Astrocyte of the cerebellum (primary cell): ENCODE measurements around the gene LRTM1.

Experiments
- DNase-seq: peaks from one replicate; pipeline ENCODE4 v3.0.0-alpha.2; 2011; ENCODE audit warnings: low read depth
- H3K4me3 ChIP-seq: 2 replicates; pipeline ENCODE4 v1.5.1; 2011; ENCODE audit warnings: mild to moderate bottlenecking, low read depth, low read length, moderate library complexity
- in situ Hi-C: cut with HindIII; loops from 2 replicates; pipeline ENCODE4 v1.10.0; 2017; ENCODE audit warnings: low sequenced_read_pairs
- TF ChIP-seq, protein P1 (sequence below): IDR thresholded peaks from 2 replicates; pipeline ENCODE4 v1.5.1; 2012; ENCODE audit warnings: low read length, low read depth, moderate library complexity, mild to moderate bottlenecking; ENCODE audit errors: missing control alignments

LRTM1 gene

GRCh38 chr3:54915976-54916375, 11.9 kb downstream of the LRTM1 start:
- in situ Hi-C loops, result no loop called here
- TF ChIP-seq, protein P1, sequence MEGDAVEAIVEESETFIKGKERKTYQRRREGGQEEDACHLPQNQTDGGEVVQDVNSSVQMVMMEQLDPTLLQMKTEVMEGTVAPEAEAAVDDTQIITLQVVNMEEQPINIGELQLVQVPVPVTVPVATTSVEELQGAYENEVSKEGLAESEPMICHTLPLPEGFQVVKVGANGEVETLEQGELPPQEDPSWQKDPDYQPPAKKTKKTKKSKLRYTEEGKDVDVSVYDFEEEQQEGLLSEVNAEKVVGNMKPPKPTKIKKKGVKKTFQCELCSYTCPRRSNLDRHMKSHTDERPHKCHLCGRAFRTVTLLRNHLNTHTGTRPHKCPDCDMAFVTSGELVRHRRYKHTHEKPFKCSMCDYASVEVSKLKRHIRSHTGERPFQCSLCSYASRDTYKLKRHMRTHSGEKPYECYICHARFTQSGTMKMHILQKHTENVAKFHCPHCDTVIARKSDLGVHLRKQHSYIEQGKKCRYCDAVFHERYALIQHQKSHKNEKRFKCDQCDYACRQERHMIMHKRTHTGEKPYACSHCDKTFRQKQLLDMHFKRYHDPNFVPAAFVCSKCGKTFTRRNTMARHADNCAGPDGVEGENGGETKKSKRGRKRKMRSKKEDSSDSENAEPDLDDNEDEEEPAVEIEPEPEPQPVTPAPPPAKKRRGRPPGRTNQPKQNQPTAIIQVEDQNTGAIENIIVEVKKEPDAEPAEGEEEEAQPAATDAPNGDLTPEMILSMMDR, result no peak
- no peak for DNase-seq

GRCh38 chr3:54915181-54915580, 12.7 kb downstream of the LRTM1 start:
- in situ Hi-C loops, result no loop called here
- no peak for DNase-seq
- TF ChIP-seq, protein P1, result no peak
- H3K4me3 ChIP-seq, result no peak overlapping the region

More at GRCh38 chr3:54915976-54916375, 11.9 kb downstream of the LRTM1 start:
- no peak overlapping the region for H3K4me3 ChIP-seq

GRCh38 chr3:54914180-54914579, 13.7 kb downstream of the LRTM1 start:
- no peak overlapping the region for H3K4me3 ChIP-seq
- TF ChIP-seq, protein P1, result no peak
- no peak for DNase-seq
- in situ Hi-C loops, result no loop called here

GRCh38 chr3:54909191-54909590, 18.7 kb downstream of the LRTM1 start:
- in situ Hi-C loops, result no loop called here
- TF ChIP-seq, protein P1, result no peak
- no peak for DNase-seq
- no peak overlapping the region for H3K4me3 ChIP-seq

DNA sequence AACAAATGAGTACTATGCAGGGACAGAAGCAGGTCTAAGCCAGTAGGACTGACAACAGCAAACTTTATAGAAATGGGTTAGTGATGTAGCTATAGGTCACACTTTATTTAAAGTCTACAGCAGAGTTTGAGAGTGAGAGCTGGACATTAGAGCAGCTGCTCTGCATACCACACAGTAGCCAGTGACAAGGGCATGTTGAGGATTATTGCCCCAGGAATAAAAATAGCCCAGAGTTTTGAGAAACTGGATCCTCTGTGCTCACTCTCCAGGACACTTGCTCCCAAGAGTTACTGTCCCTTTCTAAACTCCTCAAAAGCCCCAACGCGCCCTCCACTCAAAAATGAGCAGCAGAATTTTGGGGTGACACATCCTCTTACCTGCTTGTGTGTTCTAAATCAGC, 21.1 kb downstream of the LRTM1 start:
- in situ Hi-C loops, result no loop called here
- TF ChIP-seq, protein P1, result no peak
- DNase-seq, result no peak
- H3K4me3 ChIP-seq, result no peak overlapping the region

DNA sequence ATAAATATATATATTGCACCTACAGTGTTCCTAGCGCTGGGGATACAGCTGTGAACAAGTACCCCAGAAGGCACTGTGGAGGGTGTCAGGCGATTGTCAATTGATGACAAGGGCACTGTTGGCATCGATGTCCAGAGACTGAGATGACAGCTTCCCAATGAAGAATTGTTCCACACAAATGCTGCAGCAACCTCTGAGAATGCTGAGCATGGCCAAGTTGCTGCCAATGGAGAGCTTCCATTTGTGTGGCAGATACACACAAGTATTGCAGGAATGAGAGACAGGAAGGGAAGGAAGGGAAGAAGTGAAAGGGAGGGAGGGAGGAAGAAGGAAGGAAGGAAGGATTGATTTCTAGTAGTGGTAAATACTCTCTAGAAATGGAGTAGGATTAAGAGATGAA, 21.9 kb downstream of the LRTM1 start:
- TF ChIP-seq, protein P1, result no peak
- H3K4me3 ChIP-seq, result no peak overlapping the region
- no peak for DNase-seq
- in situ Hi-C loops, result no loop called here
